ENCODE results near the gene NIM1K. TPM values are rescaled to one million over a fixed set of nuclear protein-coding genes. Genes with fewer than 3 reads are reported as not detected.

NIM1K gene
- total and polyA plus RNA-seq, 2 of the 13 experiments (the other 11 are each of a cell fraction or from before 2014, with no cell fraction given): 0.04 TPM; not detected in 1

GRCh38 chr5:43313035-43313853, 121.2 kb downstream of the NIM1K start, which contains the start of gene HMGCS1 (continued):
- TF ChIP-seq TRIM22 (IDR thresholded peaks at IDR 0.05) (no peak), ATF5 (CRISPR knock-in tag; IDR thresholded peaks at IDR 0.05; ENCODE audit: low read depth) (no peak), ZFP62 (CRISPR knock-in tag; IDR thresholded peaks at IDR 0.05) (no peak), ZNF33B (CRISPR knock-in tag; IDR thresholded peaks at IDR 0.05) (peak; percentile 55; the same call in 1 of the 2 replicates), MYNN (CRISPR knock-in tag; IDR thresholded peaks at IDR 0.05; ENCODE audit: low read depth) (no peak), SRSF4 (IDR thresholded peaks at IDR 0.05; ENCODE audit: low read depth, low read length, poor library complexity, severe bottlenecking) (no peak), SNAI1 (CRISPR knock-in tag; IDR thresholded peaks at IDR 0.05; ENCODE audit: borderline replicate concordance) (no peak), ZSCAN21 (CRISPR knock-in tag; IDR thresholded peaks at IDR 0.05; ENCODE audit: borderline replicate concordance) (peak; percentile 73; the same call in 1 of the 2 replicates), KDM5A (IDR thresholded peaks at IDR 0.05; ENCODE audit: borderline replicate concordance, low read length) (no peak), ISX (CRISPR knock-in tag; conservative IDR thresholded peaks at IDR 0.05) (no peak), ZNF678 (CRISPR knock-in tag; IDR thresholded peaks at IDR 0.05) (no peak), SMARCC2 (IDR thresholded peaks at IDR 0.05) (no peak), ZBTB20 (CRISPR knock-in tag; IDR thresholded peaks at IDR 0.05; ENCODE audit: borderline replicate concordance, low read depth) (0 out of 2 replicates have a peak, but pooled peaks have one; percentile 48), CBX5 (CRISPR knock-in tag; IDR thresholded peaks at IDR 0.05; ENCODE audit: borderline replicate concordance) (0 out of 2 replicates have a peak, but pooled peaks have one; percentile 29), KLF11 (CRISPR knock-in tag; IDR thresholded peaks at IDR 0.05) (peak; percentile 66; the same call in 1 of the 2 replicates), ZNF350 (CRISPR knock-in tag; IDR thresholded peaks at IDR 0.05; ENCODE audit: borderline replicate concordance, low read depth) (peak; percentile 96), TBX3 (IDR thresholded peaks at IDR 0.05; ENCODE audit: borderline replicate concordance) (peak; percentile 84), ZNF101 (CRISPR knock-in tag; IDR thresholded peaks at IDR 0.05; ENCODE audit: borderline replicate concordance, low read depth) (no peak), NR1H2 (CRISPR knock-in tag; IDR thresholded peaks at IDR 0.05; ENCODE audit: borderline replicate concordance, low read depth) (peak; percentile 75; the same call in 1 of the 2 replicates), ZNF749 (CRISPR knock-in tag; IDR thresholded peaks at IDR 0.05; ENCODE audit: borderline replicate concordance) (peak; percentile 42; the same call in 1 of the 2 replicates)
- TF ChIP-seq, protein P1, sequence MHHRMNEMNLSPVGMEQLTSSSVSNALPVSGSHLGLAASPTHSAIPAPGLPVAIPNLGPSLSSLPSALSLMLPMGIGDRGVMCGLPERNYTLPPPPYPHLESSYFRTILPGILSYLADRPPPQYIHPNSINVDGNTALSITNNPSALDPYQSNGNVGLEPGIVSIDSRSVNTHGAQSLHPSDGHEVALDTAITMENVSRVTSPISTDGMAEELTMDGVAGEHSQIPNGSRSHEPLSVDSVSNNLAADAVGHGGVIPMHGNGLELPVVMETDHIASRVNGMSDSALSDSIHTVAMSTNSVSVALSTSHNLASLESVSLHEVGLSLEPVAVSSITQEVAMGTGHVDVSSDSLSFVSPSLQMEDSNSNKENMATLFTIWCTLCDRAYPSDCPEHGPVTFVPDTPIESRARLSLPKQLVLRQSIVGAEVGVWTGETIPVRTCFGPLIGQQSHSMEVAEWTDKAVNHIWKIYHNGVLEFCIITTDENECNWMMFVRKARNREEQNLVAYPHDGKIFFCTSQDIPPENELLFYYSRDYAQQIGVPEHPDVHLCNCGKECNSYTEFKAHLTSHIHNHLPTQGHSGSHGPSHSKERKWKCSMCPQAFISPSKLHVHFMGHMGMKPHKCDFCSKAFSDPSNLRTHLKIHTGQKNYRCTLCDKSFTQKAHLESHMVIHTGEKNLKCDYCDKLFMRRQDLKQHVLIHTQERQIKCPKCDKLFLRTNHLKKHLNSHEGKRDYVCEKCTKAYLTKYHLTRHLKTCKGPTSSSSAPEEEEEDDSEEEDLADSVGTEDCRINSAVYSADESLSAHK (CRISPR knock-in tag; IDR thresholded peaks at IDR 0.05; ENCODE audit: borderline replicate concordance): no peak
- TF ChIP-seq, protein P2, sequence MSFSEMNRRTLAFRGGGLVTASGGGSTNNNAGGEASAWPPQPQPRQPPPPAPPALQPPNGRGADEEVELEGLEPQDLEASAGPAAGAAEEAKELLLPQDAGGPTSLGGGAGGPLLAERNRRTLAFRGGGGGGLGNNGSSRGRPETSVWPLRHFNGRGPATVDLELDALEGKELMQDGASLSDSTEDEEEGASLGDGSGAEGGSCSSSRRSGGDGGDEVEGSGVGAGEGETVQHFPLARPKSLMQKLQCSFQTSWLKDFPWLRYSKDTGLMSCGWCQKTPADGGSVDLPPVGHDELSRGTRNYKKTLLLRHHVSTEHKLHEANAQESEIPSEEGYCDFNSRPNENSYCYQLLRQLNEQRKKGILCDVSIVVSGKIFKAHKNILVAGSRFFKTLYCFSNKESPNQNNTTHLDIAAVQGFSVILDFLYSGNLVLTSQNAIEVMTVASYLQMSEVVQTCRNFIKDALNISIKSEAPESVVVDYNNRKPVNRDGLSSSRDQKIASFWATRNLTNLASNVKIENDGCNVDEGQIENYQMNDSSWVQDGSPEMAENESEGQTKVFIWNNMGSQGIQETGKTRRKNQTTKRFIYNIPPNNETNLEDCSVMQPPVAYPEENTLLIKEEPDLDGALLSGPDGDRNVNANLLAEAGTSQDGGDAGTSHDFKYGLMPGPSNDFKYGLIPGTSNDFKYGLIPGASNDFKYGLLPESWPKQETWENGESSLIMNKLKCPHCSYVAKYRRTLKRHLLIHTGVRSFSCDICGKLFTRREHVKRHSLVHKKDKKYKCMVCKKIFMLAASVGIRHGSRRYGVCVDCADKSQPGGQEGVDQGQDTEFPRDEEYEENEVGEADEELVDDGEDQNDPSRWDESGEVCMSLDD (CRISPR knock-in tag; IDR thresholded peaks at IDR 0.05; ENCODE audit: borderline replicate concordance): no peak
